GM18873 (cell line): ENCODE data around the gene SLC52A3.
"Not testable (repeated sequence)": the region's sequence is repeated elsewhere in the genome, so short reads cannot be mapped to it uniquely, and the experiment has no call there.

ENCODE experiments used
- ATAC-seq: cut with Tn5 transposase; IDR thresholded peaks from one replicate; pipeline ENCODE4 v1.9.1; 2021; ENCODE audit warnings: mild to moderate bottlenecking, moderate library complexity, moderate number of reproducible peaks; ENCODE audit not compliant: unreplicated experiment, low FRiP score

SLC52A3 gene

DNA sequence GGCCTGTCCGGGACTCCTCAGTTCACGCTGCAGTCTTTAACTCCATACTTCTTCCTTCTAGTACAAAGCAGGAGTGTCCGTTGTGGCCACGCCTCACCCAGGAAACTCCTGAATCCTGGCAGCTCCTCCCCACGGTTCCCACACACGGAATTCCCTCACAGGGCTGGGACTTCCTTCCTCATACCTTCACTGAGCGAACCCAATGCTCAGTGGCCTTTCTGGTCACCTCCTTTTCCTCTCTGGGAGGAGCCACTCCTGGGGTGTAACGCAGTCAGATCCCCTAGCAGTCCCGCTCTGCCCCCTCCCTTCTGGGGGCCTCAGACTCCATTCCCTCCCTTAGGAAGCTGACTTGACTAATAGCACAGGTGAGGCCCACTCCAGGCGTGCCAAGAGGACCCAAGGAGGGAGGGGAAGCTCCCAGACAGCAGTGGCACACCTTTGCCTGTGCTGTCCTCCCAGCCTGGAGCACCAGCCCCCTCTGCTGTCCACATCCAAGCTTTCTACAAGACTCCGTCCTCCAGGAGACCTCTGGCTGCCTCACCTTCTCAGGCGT is at the start of gene SLC52A3:
TSS of gene SLC52A3 (minus strand) at position 75 of the 553 bp plus-strand sequence. CDS start 2,726 bp downstream, outside the sequence.
- ATAC-seq, result no peak

DNA sequence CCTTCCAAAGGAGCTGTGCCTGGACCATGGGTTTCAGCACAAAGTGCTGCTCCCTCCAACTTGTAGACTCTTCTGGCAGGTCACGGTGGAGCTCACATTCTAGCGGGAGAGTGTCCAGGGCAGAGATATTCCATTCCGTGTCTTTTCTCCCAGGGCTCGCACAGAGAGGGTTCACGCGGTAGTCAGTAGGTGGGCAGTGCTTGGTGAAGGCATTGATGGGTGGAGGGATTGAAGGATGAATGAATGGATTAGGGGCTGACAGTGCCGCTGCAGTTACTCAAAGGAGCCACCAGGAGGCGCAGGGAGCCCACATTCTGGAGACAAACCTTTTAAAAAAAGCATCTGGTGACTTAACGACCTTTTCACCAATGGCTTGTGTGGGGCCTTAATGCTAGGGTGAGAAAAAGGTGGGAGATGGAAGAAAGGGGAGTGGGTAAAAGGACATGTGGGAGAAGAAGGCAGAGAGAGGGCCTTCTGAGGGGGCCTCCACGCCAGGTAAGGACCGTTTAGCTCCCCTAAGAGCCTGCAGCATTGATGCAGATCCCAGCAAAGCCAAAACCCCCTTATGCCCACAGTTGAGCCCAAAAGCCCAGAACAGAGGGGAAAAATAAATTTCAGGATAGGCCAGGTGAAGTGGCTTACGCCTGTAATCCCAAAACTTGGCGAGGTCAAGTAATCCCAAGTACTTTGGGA is 47.8 kb upstream of the SLC52A3 start:
- no peak for ATAC-seq

DNA sequence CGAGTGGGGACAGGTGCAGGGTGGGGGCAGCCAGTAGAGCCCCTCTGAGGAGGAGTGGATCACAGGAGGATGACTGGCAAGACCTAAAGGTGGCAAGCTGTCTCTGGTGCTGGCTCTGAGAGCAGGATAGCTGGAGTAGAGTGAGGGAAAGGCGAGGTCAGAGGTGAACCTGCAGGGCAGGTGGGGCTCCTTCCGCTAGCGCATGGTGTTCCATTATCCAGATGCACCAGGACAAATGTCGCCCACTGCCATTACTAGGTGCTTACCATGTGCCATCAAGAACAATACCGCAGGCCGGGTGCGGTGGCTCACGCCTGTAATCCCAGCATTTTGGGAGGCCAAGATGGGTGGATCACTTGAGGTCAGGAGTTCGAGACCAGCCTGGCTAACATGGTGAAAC is 46.9 kb upstream of the SLC52A3 start:
- ATAC-seq, result no peak

DNA sequence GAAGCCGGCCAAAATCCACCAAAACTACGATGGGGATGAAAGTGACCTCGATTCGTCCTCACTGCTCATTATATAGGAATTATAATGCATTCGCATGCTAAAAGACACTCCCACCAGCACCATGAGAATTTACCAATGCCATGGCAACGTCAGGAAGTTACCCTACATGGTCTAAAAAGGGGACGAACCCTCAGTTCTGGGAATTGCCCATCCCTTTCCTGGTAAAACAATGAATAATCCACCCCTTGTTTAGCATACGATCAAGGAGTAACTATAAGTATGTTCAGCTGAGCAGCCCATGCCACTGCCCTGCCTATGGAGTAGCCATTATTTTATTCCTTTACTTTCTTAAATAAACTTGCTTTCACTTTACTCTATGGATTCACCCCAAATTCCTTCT is 45.1 kb upstream of the SLC52A3 start:
- ATAC-seq, result no peak

DNA sequence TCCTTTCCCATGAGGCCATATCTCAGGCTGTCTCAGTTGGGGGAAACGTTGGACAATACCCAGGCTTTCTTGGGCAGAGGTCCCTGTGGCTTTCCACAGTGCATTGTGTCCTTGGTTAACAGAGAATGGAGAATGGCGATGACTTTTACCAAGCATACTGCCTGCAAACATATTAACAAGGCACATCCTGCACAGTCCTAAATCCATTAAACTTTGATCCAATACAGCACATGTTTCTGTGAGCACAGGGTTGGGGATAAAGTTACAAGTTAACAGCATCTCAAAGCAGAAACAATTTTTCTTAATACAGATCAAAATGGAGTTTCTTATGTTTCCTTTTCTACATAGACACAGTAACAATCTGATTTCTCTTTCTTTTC is 44.1 kb upstream of the SLC52A3 start:
- ATAC-seq, result not testable (repeated sequence)

DNA sequence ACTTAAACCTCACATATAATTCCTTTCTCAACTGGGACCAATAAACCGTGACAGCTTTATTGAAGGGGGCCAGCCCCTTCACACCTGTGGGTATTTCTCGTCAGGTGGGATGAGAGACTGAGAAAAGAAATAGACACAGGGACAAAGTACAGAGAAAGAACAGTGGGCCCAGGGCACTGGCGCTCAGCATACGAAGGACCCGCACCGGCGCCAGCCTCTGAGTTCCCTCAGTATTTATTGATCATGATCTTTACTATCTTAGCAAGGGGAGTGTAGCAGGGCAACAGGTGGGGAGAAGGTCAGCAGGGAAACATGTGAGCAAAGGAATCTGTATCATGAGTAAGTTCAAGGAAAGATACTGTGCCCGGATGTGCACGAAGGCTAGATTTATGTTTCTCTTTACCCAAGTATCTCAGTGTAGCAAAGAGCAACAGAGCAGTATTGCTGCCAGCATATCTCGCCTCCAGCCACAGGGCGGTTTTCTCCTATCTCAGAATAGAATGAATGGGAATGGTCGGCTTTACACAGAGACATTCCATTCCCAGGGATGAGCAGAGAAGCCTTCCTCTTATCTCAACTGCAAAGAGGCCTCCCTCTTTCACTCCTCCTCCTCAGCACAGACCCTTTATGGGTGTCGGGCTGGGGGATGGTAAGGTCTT is 43.6 kb upstream of the SLC52A3 start:
- ATAC-seq, result not testable (repeated sequence)

DNA sequence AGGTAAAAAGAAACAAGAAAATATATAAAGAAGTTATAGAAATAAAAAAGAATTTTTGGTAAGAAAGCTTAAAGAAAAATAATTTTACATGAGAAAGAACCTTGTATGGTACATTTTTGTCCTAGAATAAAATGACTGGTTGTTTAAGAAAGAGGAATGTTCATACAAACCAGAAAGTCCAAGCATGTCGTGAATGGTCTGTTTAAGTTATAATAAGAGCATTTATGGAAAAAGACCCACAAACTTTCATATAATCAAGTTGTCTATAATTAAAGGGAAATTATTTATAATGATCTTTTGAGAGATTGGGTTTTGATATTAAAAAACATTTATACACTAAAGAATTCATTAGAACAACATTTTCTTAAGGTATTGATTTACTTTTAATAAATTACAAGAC is 37.4 kb upstream of the SLC52A3 start:
- no peak for ATAC-seq

DNA sequence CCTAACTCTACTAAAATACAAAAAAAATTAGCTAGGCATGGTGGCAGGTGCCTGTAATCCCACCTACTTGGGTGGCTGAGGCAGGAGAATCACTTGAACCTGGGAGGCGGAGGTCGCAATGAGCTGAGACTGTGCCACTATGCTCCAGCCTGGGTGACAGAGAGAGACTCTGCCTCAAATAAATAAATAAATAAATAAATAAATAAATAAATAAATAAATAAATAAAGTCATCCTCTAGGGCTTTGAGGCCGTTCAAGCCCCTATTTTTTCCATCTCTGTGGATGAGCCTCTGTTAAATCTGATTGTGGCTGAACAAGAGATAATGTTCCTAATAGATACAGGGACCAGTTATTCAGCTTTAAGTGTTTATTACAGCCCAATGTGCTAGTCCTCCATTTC is 33.4 kb upstream of the SLC52A3 start:
- ATAC-seq, result no peak

DNA sequence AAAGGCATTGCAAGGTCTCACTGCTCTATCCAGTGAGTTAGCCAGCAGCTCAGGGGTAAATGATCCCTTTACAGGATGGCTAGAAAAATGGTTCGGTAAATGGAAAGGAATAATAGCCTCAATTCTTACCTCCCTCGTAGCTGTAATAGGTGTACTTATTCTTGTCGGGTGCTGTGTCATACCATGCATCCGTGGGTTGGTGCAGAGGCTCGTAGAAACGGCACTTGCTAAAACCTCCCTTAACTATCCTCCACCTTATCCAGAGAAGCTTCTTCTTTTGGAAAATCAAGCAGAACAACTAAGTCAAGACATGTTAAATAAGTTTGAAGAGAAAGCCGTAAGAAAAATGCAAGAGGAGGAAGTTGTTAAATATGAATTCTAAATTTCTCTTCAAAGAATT is 31.7 kb upstream of the SLC52A3 start:
- not testable (repeated sequence) for ATAC-seq

DNA sequence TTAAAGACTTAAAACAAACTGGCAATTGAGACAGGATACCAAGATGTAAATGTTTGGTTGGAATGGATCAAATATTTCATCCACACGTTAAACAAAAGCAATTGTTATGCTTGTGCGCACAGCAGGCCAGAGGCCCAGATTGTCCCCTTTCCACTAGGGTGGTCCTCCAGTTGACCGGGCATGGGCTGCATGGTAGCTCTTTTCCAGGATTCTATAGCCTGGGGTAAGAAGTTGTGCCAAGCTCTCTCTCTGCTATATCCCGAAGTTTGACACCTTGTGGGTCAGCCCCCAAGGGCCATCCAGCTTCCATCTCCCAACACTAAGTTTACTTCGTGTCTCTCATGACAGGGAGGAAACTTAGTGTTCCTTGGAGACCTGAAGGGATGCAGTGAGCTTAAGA is 30.4 kb upstream of the SLC52A3 start:
- ATAC-seq, result not testable (repeated sequence)

DNA sequence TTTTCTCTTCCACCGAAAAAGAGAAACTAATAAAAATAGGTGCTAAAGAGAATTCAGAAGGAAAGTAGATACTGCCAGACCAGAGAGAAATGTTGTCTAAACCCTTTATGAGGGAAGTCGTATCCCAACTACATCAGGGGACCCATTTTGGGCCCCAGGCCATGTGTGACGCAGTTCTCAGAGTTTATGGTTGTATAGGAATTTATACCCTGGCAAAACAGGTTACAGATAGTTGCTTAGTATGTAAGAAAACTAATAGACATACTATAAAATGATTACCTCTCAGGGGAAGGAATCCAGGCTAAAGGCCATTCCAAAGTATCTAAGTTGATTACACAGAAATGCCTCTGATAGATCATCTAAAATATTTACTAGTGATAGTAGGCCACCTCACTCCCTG is 28.6 kb upstream of the SLC52A3 start:
- no peak for ATAC-seq

DNA sequence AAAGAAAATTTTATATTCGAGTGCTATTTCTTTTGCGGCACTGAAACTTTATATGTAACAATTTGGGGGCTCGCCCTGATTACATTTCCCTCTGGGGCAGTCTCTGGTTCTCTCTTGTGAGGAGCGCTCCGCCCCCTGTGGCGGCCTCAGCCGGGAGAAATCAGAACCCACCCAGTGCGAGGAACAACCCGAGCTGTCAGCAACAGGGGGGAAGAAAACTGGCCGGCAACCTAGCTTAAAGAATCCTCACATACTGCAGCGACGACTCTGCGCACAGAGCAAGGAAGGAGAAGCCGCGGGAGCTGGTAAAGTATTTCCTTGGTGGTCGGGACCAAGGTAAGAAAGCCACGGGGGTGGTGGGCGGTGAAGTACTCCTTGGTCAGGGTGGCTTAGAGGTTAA is 23.9 kb upstream of the SLC52A3 start:
- no peak for ATAC-seq

DNA sequence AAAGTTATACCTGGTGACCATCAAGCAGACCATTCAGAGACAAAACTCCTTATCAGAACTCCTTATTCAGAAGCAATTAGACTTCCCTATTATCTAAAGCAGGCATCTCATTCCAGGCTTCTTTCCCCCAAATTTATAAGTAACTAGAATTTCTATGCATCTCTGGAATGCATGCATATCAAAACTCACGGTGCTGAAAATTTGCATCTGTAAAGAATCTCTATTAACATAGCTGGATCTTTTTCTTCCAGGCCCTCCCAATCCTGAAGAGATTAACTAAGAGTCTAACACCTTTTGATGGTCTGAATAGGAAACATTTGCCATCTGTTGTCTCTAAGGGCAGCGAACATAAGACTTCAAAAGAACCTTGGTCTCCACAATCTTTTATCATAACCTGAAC is 22.8 kb upstream of the SLC52A3 start:
- no peak for ATAC-seq

DNA sequence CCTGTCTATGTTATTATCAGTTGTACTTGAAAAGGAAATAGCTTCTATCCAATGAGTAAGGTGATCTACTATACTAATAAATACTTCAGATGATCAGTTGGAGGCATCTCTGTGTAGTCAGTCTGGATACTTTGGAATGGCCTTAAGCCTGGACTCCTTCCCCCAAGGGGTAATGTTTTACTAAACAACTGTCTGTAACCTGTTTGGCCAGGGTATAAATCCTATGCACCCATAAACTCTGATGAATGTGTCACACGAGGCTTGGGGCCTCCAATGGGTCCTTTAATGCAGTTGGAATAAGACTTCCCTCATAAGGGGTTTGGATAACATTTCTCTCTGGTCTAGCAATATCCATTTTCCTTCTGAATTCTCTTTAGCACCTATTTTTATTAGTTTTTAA is 19.5 kb upstream of the SLC52A3 start:
- ATAC-seq, result no peak

DNA sequence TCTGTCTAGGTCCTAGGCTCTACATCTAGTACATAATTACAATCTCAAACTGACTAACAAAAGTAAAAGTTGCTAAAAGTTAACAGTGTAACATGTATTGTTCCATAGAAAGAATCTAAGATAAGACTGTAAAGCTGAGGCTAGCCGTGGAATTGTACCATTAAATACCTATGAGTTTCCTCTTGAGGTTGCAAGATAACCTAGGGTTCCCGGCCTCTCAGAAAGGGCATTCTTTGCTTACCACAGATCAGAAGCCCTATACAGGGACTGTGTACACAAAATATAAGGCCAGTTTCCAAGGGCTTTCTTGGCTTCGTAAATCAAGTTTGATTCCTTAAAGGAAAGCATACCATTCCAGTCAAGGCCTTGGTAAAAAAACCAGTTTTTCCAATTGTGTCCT is 11.5 kb upstream of the SLC52A3 start:
- no peak for ATAC-seq

DNA sequence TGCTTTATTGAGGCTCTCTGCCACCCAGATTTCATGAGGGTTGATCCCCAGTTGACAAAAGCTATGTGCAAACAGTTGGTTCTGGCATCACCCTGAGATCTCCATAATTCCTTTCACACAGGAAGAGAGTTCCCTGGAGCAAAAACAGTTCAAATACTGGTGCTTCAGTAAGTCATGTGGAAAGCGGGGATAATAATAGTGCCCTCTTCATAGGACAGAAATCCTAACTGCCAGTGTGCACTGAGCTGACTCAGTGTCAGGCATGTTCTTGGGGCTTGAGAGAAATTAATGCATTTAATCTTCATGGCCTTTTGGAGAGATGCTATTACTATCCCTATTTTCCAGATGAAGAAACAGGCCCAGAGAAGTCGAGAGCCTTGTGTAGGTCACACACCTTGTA is 7.9 kb upstream of the SLC52A3 start:
- no peak for ATAC-seq

DNA sequence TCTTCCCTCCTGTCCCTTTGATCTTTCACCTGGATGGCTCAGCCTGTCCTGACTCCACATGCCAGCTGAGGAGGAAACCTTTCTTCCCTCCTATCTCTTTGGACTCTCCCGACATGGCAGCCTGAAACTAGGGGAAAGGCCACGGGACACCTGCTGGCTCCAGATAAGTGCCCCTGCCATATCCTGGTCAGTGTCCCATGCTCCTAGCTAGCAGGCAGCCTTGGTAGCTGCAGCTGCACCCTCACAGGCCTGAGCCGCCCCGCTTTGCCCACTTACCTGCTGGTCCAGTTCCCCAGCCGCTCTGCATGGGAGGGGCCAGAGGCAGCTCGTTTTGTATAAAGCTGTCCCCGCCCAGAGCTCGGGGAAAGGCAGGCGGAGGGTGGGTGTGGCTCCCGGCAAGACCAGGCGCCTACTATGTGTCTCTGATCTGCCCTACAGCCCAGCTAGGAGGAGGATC is 7.4 kb upstream of the SLC52A3 start:
- no peak for ATAC-seq

DNA sequence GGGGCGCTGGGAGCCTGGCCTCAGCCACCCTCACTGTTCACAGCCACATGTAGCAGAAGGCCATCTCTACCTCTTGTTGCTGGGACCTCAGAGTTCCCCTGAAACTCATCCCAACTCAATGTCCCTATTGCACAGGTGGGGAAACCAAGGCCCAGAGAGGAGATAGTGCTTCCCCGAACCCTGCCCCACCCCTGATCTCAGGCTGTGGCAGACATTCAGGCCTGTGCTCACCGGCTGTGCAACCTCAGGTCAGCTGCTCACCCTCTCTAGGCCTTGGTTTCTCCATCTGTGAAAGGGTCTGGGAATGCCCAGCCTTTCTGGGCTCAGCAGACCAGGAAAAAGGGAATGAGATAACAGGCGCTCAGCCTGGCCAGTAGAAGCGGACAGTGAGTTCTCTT is 6.4 kb upstream of the SLC52A3 start:
- ATAC-seq, result no peak

DNA sequence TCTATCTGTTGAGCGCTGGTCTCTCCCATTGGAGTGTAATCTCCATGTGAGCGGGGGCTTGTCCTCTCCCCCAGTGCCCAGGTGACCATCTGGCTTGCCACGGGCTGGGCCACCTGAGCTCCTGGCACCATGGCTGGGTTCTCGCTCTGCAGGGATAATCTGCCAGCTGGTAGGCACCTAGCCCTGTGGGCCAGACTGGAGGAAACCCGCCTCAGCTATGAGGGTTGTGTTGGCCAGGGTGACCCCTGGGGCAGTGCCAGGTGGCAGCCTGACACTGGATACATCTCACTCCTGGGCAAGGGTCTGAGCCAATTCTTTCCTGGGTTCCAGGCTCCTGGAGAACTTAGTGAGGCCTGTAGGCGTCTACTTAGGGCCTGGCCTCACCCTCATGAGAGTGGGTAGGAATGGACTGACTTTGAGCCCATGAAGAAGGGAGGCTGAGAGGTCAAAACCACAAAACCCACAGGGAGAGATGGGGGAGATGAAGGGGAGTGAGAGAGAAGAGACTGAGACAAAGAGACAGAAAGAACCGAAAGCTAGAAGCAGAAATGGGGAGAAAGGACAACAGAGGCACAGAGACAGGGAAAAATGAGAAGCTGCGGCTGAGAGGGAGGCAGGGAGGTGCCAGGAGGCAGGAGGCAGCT is 5.8 kb upstream of the SLC52A3 start:
- no peak for ATAC-seq

DNA sequence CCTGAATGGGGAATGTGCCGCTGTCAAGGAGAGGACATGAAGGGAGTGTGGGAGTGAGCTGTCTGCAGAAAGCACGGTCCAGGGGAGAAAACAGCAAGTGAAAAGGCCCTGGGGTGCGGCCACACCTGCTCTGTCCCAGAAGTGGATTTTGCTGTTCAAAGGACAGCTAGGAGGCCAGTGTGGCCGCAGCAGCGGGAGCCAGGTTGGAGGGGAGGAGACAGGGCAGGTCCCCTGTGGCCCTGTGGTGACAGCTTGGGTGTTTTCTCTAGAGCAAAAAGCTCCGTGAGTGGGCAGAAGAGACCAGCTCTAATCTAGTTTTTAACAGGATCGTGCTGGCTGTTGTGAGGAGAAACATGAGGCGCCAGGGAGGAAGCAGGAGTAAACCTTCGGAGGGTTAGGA is 4.5 kb upstream of the SLC52A3 start:
- ATAC-seq, result no peak

DNA sequence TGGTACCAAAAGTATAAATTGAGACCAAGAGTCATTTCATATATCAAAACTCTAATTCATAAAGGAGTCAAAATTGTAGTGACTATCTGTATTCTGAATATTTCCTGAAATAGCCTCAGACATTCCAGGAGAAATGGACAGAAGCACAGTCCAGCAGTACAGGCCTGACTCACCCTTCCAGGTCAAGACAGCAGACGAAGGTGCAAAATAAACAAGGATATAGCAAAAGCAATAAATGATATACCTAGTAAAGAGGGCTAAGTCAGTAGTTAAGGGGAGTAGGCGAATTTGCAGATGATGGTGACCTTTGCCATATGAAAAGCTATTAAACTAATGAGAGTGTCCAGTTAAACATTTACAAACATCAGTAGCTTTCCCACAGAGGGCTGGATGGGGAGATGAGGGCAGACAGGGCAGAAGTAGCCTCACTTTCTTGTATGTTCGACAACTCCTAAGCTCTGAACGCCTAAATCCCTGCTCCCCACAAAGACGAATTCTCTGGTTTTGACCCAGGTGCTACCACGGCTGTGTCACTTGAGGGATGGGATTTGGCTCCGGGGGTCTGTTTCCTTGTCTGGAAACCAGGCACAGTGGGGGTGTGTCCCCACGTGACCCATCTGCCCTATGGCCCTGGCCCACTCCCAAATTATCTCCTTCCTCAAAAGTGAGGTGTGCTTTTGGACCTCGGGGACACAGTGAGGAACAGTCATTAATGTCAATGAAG is 3.6 kb upstream of the SLC52A3 start:
- ATAC-seq, result no peak
